ENCODE measurements around the gene SLC4A4.

DNA sequence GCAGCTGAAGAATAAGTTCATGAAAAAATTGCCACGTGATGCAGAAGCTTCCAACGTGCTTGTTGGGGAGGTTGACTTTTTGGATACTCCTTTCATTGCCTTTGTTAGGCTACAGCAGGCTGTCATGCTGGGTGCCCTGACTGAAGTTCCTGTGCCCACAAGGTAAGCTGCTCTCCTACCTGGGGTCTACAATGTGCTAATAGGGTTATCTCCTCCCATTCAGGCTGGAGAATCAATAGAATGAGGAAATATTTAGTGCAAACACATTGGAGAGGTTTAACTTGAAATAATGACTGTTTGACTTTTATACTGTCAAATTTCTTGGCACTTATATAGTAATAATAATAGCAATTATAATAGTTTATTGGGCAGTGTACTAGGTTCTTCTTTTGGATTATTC is 101.8 kb downstream of the SLC4A4 start:
- TF ChIP-seq, protein P1, sequence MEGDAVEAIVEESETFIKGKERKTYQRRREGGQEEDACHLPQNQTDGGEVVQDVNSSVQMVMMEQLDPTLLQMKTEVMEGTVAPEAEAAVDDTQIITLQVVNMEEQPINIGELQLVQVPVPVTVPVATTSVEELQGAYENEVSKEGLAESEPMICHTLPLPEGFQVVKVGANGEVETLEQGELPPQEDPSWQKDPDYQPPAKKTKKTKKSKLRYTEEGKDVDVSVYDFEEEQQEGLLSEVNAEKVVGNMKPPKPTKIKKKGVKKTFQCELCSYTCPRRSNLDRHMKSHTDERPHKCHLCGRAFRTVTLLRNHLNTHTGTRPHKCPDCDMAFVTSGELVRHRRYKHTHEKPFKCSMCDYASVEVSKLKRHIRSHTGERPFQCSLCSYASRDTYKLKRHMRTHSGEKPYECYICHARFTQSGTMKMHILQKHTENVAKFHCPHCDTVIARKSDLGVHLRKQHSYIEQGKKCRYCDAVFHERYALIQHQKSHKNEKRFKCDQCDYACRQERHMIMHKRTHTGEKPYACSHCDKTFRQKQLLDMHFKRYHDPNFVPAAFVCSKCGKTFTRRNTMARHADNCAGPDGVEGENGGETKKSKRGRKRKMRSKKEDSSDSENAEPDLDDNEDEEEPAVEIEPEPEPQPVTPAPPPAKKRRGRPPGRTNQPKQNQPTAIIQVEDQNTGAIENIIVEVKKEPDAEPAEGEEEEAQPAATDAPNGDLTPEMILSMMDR (IDR thresholded peaks at IDR 0.05): no peak
- TF ChIP-seq POLR2A (IDR thresholded peaks at IDR 0.05): no peak
